Dendritic cell treated with granulocyte-macrophage colony-stimulating factor and Interleukin-4, amounts not matched to agents 40 ng/mL and 50 ng/mL, for 4 days (primary cell): ENCODE results near the gene SESN3.
"Not testable (repeated sequence)": the region's sequence is repeated elsewhere in the genome, so short reads cannot be mapped to it uniquely, and the experiment has no call there.

Source experiments
- H3K27ac Mint-ChIP-seq: one replicate; pipeline ENCODE4 v1.8.0; 2022; ENCODE audit warnings: mild to moderate bottlenecking, mixed read lengths
- H3K27me3 Mint-ChIP-seq: one replicate; pipeline ENCODE4 v1.8.0; 2022; ENCODE audit warnings: mild to moderate bottlenecking, mixed read lengths
- H3K36me3 Mint-ChIP-seq: one replicate; pipeline ENCODE4 v1.8.0; 2022; ENCODE audit warnings: low read depth, mixed read lengths
- H3K4me1 Mint-ChIP-seq: one replicate; pipeline ENCODE4 v1.8.0; 2022; ENCODE audit warnings: low read depth, mixed read lengths
- H3K4me3 Mint-ChIP-seq: one replicate; pipeline ENCODE4 v1.8.0; 2022; ENCODE audit warnings: mild to moderate bottlenecking, moderate library complexity, mixed read lengths
- H3K9me3 Mint-ChIP-seq: one replicate; pipeline ENCODE4 v1.8.0; 2022; ENCODE audit warnings: mixed read lengths
- intact Hi-C: fragments of 100-400 bp; cut with micrococcal nuclease; formaldehyde crosslinking; loops from one replicate; pipeline ENCODE4 v1.15.0; 2022

The SESN3 gene

GRCh38 chr11:95147364-95147905 lies 83.6 kb downstream of the SESN3 start:
- peaks cover 28% of the 10 kb centered on the region for H3K27me3 Mint-ChIP-seq
- H3K36me3 Mint-ChIP-seq: peaks cover 8% of the 10 kb centered on the region
- peaks cover 36% of the 10 kb centered on the region for H3K4me1 Mint-ChIP-seq
- H3K27ac Mint-ChIP-seq: no peak overlapping the region
- no peaks in the 10 kb centered on the region for H3K9me3 Mint-ChIP-seq
- intact Hi-C loops: no loop called here
- no peak overlapping the region for H3K4me3 Mint-ChIP-seq

- Mint-ChIP-seq H3K4me1 (peaks cover 19% of the 10 kb centered on the region), H3K4me3 (no peak overlapping the region), H3K36me3 (peaks cover under 1% of the 10 kb centered on the region), H3K9me3 (no peaks in the 10 kb centered on the region), H3K27ac (no peak overlapping the region), H3K27me3 (peaks cover 32% of the 10 kb centered on the region)
- intact Hi-C loops: no loop called here
Observed at GRCh38 chr11:95145430-95146060, 85.5 kb downstream of the SESN3 start.

GRCh38 chr11:95144313-95145235 lies 86.4 kb downstream of the SESN3 start:
- no peak overlapping the region for H3K4me3 Mint-ChIP-seq
- peaks cover 28% of the 10 kb centered on the region for H3K27me3 Mint-ChIP-seq
- intact Hi-C loops: no loop called here
- H3K4me1 Mint-ChIP-seq: peaks cover 13% of the 10 kb centered on the region
- H3K9me3 Mint-ChIP-seq: no peaks in the 10 kb centered on the region
- H3K36me3 Mint-ChIP-seq: no peaks in the 10 kb centered on the region
- no peak overlapping the region for H3K27ac Mint-ChIP-seq

GRCh38 chr11:95143106-95143681 lies 87.8 kb downstream of the SESN3 start:
- Mint-ChIP-seq H3K27ac (no peak overlapping the region), H3K9me3 (no peaks in the 10 kb centered on the region), H3K4me1 (peaks cover 13% of the 10 kb centered on the region), H3K36me3 (no peaks in the 10 kb centered on the region), H3K27me3 (peaks cover 20% of the 10 kb centered on the region), H3K4me3 (no peak overlapping the region)
- intact Hi-C loops: no loop called here

- Mint-ChIP-seq H3K4me1 (peaks cover 5% of the 10 kb centered on the region), H3K9me3 (no peaks in the 10 kb centered on the region), H3K27me3 (peaks cover 19% of the 10 kb centered on the region), H3K27ac (no peak overlapping the region), H3K4me3 (no peak overlapping the region), H3K36me3 (no peaks in the 10 kb centered on the region)
- intact Hi-C loops: no loop called here
Observed at GRCh38 chr11:95142431-95142830, 88.6 kb downstream of the SESN3 start.

- Mint-ChIP-seq H3K27ac (no peak overlapping the region), H3K4me3 (no peak overlapping the region), H3K4me1 (no peaks in the 10 kb centered on the region), H3K36me3 (no peaks in the 10 kb centered on the region), H3K27me3 (peaks cover 16% of the 10 kb centered on the region), H3K9me3 (no peaks in the 10 kb centered on the region)
- intact Hi-C loops: no loop called here
Observed at GRCh38 chr11:95140397-95141033, 90.5 kb downstream of the SESN3 start.

- Mint-ChIP-seq H3K4me3 (no peak overlapping the region), H3K27me3 (peaks cover 10% of the 10 kb centered on the region), H3K9me3 (no peaks in the 10 kb centered on the region), H3K27ac (no peak overlapping the region), H3K4me1 (no peaks in the 10 kb centered on the region), H3K36me3 (no peaks in the 10 kb centered on the region)
- intact Hi-C loops: no loop called here
Observed at GRCh38 chr11:95138448-95138847, 92.6 kb downstream of the SESN3 start.

- no peak overlapping the region for H3K27ac Mint-ChIP-seq
Observed at GRCh38 chr11:95137299-95137698, 93.7 kb downstream of the SESN3 start.

GRCh38 chr11:95136747-95137146 lies 94.3 kb downstream of the SESN3 start:
- intact Hi-C loops, H3K4me3 Mint-ChIP-seq, H3K9me3 Mint-ChIP-seq, H3K36me3 Mint-ChIP-seq, H3K27me3 Mint-ChIP-seq, H3K27ac Mint-ChIP-seq, H3K4me1 Mint-ChIP-seq: not testable (repeated sequence)

More at GRCh38 chr11:95137299-95137698, 93.7 kb downstream of the SESN3 start:
- no peaks in the 10 kb centered on the region for H3K9me3 Mint-ChIP-seq
- no peaks in the 10 kb centered on the region for H3K36me3 Mint-ChIP-seq
- intact Hi-C loops: no loop called here
- H3K4me1 Mint-ChIP-seq: peaks cover 2% of the 10 kb centered on the region
- H3K4me3 Mint-ChIP-seq: no peak overlapping the region
- H3K27me3 Mint-ChIP-seq: peaks cover 9% of the 10 kb centered on the region

- no peaks in the 10 kb centered on the region for H3K9me3 Mint-ChIP-seq
- no peak overlapping the region for H3K4me3 Mint-ChIP-seq
- no peaks in the 10 kb centered on the region for H3K36me3 Mint-ChIP-seq
- intact Hi-C loops: no loop called here
- no peak overlapping the region for H3K27ac Mint-ChIP-seq
- H3K4me1 Mint-ChIP-seq: peaks cover 5% of the 10 kb centered on the region
- H3K27me3 Mint-ChIP-seq: peaks cover 7% of the 10 kb centered on the region
Observed at GRCh38 chr11:95135880-95136279, 95.1 kb downstream of the SESN3 start.

GRCh38 chr11:95135155-95135554 lies 95.8 kb downstream of the SESN3 start:
- Mint-ChIP-seq H3K36me3 (no peaks in the 10 kb centered on the region), H3K9me3 (no peaks in the 10 kb centered on the region), H3K27me3 (peaks cover 2% of the 10 kb centered on the region), H3K4me1 (peaks cover 5% of the 10 kb centered on the region), H3K4me3 (no peak overlapping the region), H3K27ac (no peak overlapping the region)
- intact Hi-C loops: no loop called here

GRCh38 chr11:95134491-95134890 lies 96.5 kb downstream of the SESN3 start:
- Mint-ChIP-seq H3K27ac (no peak overlapping the region), H3K4me1 (peaks cover 5% of the 10 kb centered on the region), H3K27me3 (no peaks in the 10 kb centered on the region), H3K36me3 (no peaks in the 10 kb centered on the region), H3K9me3 (no peaks in the 10 kb centered on the region), H3K4me3 (no peak overlapping the region)
- intact Hi-C loops: no loop called here

- H3K36me3 Mint-ChIP-seq: no peaks in the 10 kb centered on the region
- intact Hi-C loops: no loop called here
Observed at GRCh38 chr11:95132956-95133355, 98.0 kb downstream of the SESN3 start.

GRCh38 chr11:95128602-95129001 lies 102.4 kb downstream of the SESN3 start:
- Mint-ChIP-seq H3K4me1 (peaks cover 5% of the 10 kb centered on the region), H3K27me3 (no peaks in the 10 kb centered on the region), H3K27ac (no peak overlapping the region), H3K36me3 (no peaks in the 10 kb centered on the region), H3K4me3 (no peak overlapping the region), H3K9me3 (no peaks in the 10 kb centered on the region)
- intact Hi-C loops: no loop called here

More at GRCh38 chr11:95132956-95133355, 98.0 kb downstream of the SESN3 start:
- H3K27ac Mint-ChIP-seq: no peak overlapping the region
- H3K4me3 Mint-ChIP-seq: no peak overlapping the region
- H3K4me1 Mint-ChIP-seq: peaks cover 5% of the 10 kb centered on the region
- H3K9me3 Mint-ChIP-seq: no peaks in the 10 kb centered on the region
- no peaks in the 10 kb centered on the region for H3K27me3 Mint-ChIP-seq
